OCI-LY7 (cell line): Measurements from ENCODE around the gene PTPN13. TPM values are rescaled to one million over a fixed set of nuclear protein-coding genes. Genes with fewer than 3 reads are reported as not detected.
"Not testable (repeated sequence)": the region's sequence is repeated elsewhere in the genome, so short reads cannot be mapped to it uniquely, and the experiment has no call there.

Source experiments
- BruUV-seq: library from RNA; stranded (reverse); fragments of 400-500 nt; replicated peaks from 2 replicates; lab custom pipeline; 2021; lab: Mats Ljungman, UMichigan
- CTCF ChIA-PET: fragments of 300-600 bp; sonication (Branson Sonifier 250); formaldehyde crosslinking; loops from one replicate; lab custom pipeline; 2022; ENCODE audit warnings: antibody characterized with exemption; ENCODE audit not compliant: unreplicated experiment; lab: Charles Lee
- POLR2A ChIA-PET: fragments of 300-600 bp; sonication (Branson Sonifier 250); formaldehyde crosslinking; loops from one replicate; lab custom pipeline; 2022; ENCODE audit warnings: antibody characterized with exemption; lab: Charles Lee
- DNase-seq: peaks from one replicate; pipeline ENCODE4 v3.0.0-alpha.2; 2015; ENCODE audit warnings: low spot score
- H2AFZ ChIP-seq: fragments of 200-600 bp; sonication (generic), shearing (Covaris generic); 2 replicates; pipeline ENCODE4 v1.6.1; 2014; ENCODE audit warnings: mild to moderate bottlenecking, antibody characterized with exemption, low read length, moderate library complexity
- H3K27ac ChIP-seq: fragments of 200-600 bp; sonication (generic); 2 replicates; pipeline ENCODE4 v1.5.1; 2014; ENCODE audit warnings: mixed run types, low read depth, mild to moderate bottlenecking, moderate library complexity, low read length, inconsistent platforms; ENCODE audit not compliant: poor library complexity, severe bottlenecking
- H3K36me3 ChIP-seq: fragments of 200-600 bp; sonication (generic); 2 replicates; pipeline ENCODE4 v1.6.1; 2014; ENCODE audit warnings: mild to moderate bottlenecking, antibody characterized with exemption, low read length, moderate library complexity, mixed read lengths; ENCODE audit not compliant: insufficient read depth
- H3K4me1 ChIP-seq: fragments of 200-600 bp; sonication (generic); 2 replicates; pipeline ENCODE4 v1.5.1; 2014; ENCODE audit warnings: mild to moderate bottlenecking, low read length; ENCODE audit not compliant: insufficient read depth, poor library complexity, severe bottlenecking
- H3K4me2 ChIP-seq: fragments of 200-600 bp; sonication (generic); 2 replicates; pipeline ENCODE4 v1.6.1; 2014; ENCODE audit warnings: mild to moderate bottlenecking, low read length
- H3K4me3 ChIP-seq: fragments of 200-600 bp; sonication (generic); 2 replicates; pipeline ENCODE4 v1.5.1; 2014; ENCODE audit warnings: mild to moderate bottlenecking, low read depth, low read length; ENCODE audit not compliant: poor library complexity, severe bottlenecking
- H3K79me2 ChIP-seq: fragments of 200-600 bp; sonication (generic); 2 replicates; pipeline ENCODE4 v1.6.1; 2016; ENCODE audit warnings: low read depth, mild to moderate bottlenecking, low read length, moderate library complexity, mixed read lengths; ENCODE audit not compliant: insufficient read depth
- H3K9me2 ChIP-seq: fragments of 200-600 bp; sonication (generic); 2 replicates; pipeline ENCODE4 v1.6.1; 2016; ENCODE audit warnings: mild to moderate bottlenecking, low read length, mixed read lengths; ENCODE audit not compliant: insufficient read depth
- H3K9me3 ChIP-seq: fragments of 200-600 bp; sonication (generic); 2 replicates; pipeline ENCODE4 v1.6.1; 2014; ENCODE audit warnings: mild to moderate bottlenecking, mixed run types, low read length, mixed read lengths
- H4K20me1 ChIP-seq: fragments of 200-600 bp; sonication (generic); 2 replicates; pipeline ENCODE4 v1.6.1; 2014; ENCODE audit warnings: mild to moderate bottlenecking, antibody characterized with exemption, low read length, moderate library complexity, mixed read lengths; ENCODE audit not compliant: insufficient read depth
- CTCF ChIP-seq: fragments of 200-600 bp; sonication (generic); conservative IDR thresholded peaks from 2 replicates; pipeline ENCODE4 v1.5.1; 2014; ENCODE audit warnings: mild to moderate bottlenecking, antibody characterized with exemption, low read length, moderate library complexity, mixed read lengths
- EZH2phosphoT487 ChIP-seq: fragments of 200-600 bp; sonication (generic); IDR thresholded peaks from 2 replicates; pipeline ENCODE4 v1.6.1; 2018; ENCODE audit warnings: low read depth, borderline replicate concordance, mild to moderate bottlenecking, mixed run types, antibody characterized with exemption, low read length, moderate library complexity, mixed read lengths
- intact Hi-C: fragments of 100-400 bp; cut with micrococcal nuclease; formaldehyde crosslinking; loops from one replicate; pipeline ENCODE4 v1.10.0; 2022; ENCODE audit not compliant: unreplicated experiment
- total RNA-seq, 2 experiments: library from RNA; depleted of rRNA in 1 of 2; stranded (reverse); fragments of >200 nt in 1 of 2; shearing (Covaris generic) in 1 of 2; gene quantifications; 2 replicates each; pipeline ENCODE4 v1.2.3, GENCODE V29; 2014 to 2022

The PTPN13 gene
- total RNA-seq, 2 experiments from 2014 or later: not detected

GRCh38 chr4:86653237-86653865 lies 59.2 kb downstream of the PTPN13 start:
- no peaks in the 10 kb centered on the region for H3K4me1 ChIP-seq
- DNase-seq: peak; percentile 39
- H4K20me1 ChIP-seq: no peaks in the 10 kb centered on the region
- H3K36me3 ChIP-seq: no peaks in the 10 kb centered on the region
- no peaks in the 10 kb centered on the region for H3K79me2 ChIP-seq
- H3K27ac ChIP-seq: no peak overlapping the region
- TF ChIP-seq CTCF: peak; percentile 95
- no peak for TF ChIP-seq EZH2phosphoT487
- no peaks in the 10 kb centered on the region for H3K9me2 ChIP-seq
- H3K4me2 ChIP-seq: no peak overlapping the region
- BruUV-seq: no TSS peak
- peaks cover 10% of the 10 kb centered on the region; the same call in 1 of the 2 replicates for H3K9me3 ChIP-seq
- H2AFZ ChIP-seq: no peak overlapping the region
- intact Hi-C loops: loop anchor here (1.0 to 5.0 kb wide), 2 partner anchors 242 to 1584 kb away; no protein-coding TSS in a partner anchor
- H3K4me3 ChIP-seq: no peak overlapping the region
- ChIA-PET POLR2A (interaction anchor here (0.6 to 1.0 kb wide), 2 partner anchors 9 to 224 kb away, joined by 3 to 4 read pairs; no protein-coding TSS in a partner anchor), CTCF (no interaction called here)

- H3K4me2 ChIP-seq, BruUV-seq, H3K36me3 ChIP-seq, DNase-seq, H3K4me1 ChIP-seq, H3K4me3 ChIP-seq, H4K20me1 ChIP-seq, POLR2A ChIA-PET, H3K79me2 ChIP-seq, CTCF ChIA-PET, H2AFZ ChIP-seq, intact Hi-C loops, H3K27ac ChIP-seq, H3K9me2 ChIP-seq: not testable (repeated sequence)
- H3K9me3 ChIP-seq: peaks cover 10% of the 10 kb centered on the region; the same call in 1 of the 2 replicates
These were observed 62.7 kb downstream of the PTPN13 start for GRCh38 chr4:86656781-86657180.

GRCh38 chr4:86657382-86657781 lies 63.3 kb downstream of the PTPN13 start:
- intact Hi-C loops: no loop called here
- Histone ChIP-seq H2AFZ (no peak overlapping the region), H4K20me1 (no peaks in the 10 kb centered on the region), H3K79me2 (no peaks in the 10 kb centered on the region), H3K4me2 (no peak overlapping the region), H3K36me3 (no peaks in the 10 kb centered on the region), H3K4me1 (no peaks in the 10 kb centered on the region), H3K9me3 (peaks cover 7% of the 10 kb centered on the region; the same call in 1 of the 2 replicates), H3K9me2 (no peaks in the 10 kb centered on the region), H3K27ac (no peak overlapping the region), H3K4me3 (no peak overlapping the region)
- no TSS peak for BruUV-seq
- no peak for DNase-seq
- CTCF ChIA-PET: no interaction called here
- POLR2A ChIA-PET: no interaction called here
- TF ChIP-seq CTCF (no peak), EZH2phosphoT487 (no peak)
